ENCODE data around the gene EHMT2. TPM values are rescaled to one million over a fixed set of nuclear protein-coding genes. Genes with fewer than 3 reads are reported as not detected.

EHMT2 gene
- total and polyA plus RNA-seq, 2 of the 8 experiments (the other 6 are each of a cell fraction or from before 2014, with no cell fraction given) = 125 to 177 TPM

- TF ChIP-seq HDAC2 (IDR thresholded peaks at IDR 0.05; ENCODE audit: borderline replicate concordance in 1 of 2, low read depth in 2 of 2, low read length in 2 of 2) = no peak
- TF ChIP-seq TEAD4 (IDR thresholded peaks at IDR 0.05; ENCODE audit: low read depth, low read length) = no peak
- no peak for TF ChIP-seq CHD7 (IDR thresholded peaks at IDR 0.05; ENCODE audit: insufficient replicate concordance, low read length)
- TF ChIP-seq SIN3A (conservative IDR thresholded peaks at IDR 0.05 in 1 of 2, IDR thresholded peaks at IDR 0.05 in 1 of 2; ENCODE audit: low read depth in 1 of 2, low read length in 2 of 2) = no peak
- no peak for TF ChIP-seq JUND (IDR thresholded peaks at IDR 0.05; ENCODE audit: low read length)
- no peak for TF ChIP-seq POLR2A (IDR thresholded peaks at IDR 0.05; ENCODE audit: control extremely low read depth in 1 of 2, low read depth in 2 of 2, low read length in 2 of 2)
- no peak for TF ChIP-seq BACH1 (IDR thresholded peaks at IDR 0.05; ENCODE audit: low read length)
- TF ChIP-seq KDM4A (IDR thresholded peaks at IDR 0.05; ENCODE audit: low read depth, low read length, severe bottlenecking) = no peak
- TF ChIP-seq SP1 (IDR thresholded peaks at IDR 0.05; ENCODE audit: low read depth, low read length) = no peak
- TF ChIP-seq EZH2 (IDR thresholded peaks at IDR 0.05; ENCODE audit: low read depth, low read length, severe bottlenecking) = no peak
These were observed 32.0 kb downstream of the EHMT2 start (continued) for GRCh38 chr6:31865205-31866118.

All from H1 (cell line).